ENCODE data around the gene FOXO6.

DNA sequence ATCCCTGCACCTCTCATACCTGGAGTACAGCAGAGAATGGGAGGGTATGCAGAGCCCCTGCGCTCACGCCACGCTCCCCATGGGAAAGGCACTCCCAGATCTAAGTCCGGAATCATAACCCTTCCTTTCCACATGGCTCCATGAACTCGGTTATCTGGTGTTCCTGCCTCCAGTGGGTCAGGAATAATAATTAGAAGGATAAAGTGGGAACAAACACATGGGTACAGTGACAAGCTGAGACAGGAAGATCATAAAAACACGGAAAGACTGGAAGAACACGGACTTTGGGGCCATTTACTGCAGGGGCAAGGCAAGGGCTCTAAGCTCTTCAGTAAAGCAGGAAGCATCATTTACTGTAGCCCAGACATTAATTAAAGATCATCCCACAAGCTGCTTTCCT is 48.6 kb downstream of the FOXO6 start:
- TF ChIP-seq, protein P1, sequence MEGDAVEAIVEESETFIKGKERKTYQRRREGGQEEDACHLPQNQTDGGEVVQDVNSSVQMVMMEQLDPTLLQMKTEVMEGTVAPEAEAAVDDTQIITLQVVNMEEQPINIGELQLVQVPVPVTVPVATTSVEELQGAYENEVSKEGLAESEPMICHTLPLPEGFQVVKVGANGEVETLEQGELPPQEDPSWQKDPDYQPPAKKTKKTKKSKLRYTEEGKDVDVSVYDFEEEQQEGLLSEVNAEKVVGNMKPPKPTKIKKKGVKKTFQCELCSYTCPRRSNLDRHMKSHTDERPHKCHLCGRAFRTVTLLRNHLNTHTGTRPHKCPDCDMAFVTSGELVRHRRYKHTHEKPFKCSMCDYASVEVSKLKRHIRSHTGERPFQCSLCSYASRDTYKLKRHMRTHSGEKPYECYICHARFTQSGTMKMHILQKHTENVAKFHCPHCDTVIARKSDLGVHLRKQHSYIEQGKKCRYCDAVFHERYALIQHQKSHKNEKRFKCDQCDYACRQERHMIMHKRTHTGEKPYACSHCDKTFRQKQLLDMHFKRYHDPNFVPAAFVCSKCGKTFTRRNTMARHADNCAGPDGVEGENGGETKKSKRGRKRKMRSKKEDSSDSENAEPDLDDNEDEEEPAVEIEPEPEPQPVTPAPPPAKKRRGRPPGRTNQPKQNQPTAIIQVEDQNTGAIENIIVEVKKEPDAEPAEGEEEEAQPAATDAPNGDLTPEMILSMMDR (IDR thresholded peaks at IDR 0.05) = no peak
- TF ChIP-seq POLR2A (IDR thresholded peaks at IDR 0.05) = no peak
